H1 (cell line): Measurements from ENCODE around the gene OR13C5. TPM values are rescaled to one million over a fixed set of nuclear protein-coding genes. Genes with fewer than 3 reads are reported as not detected.

Source experiments
- CTCF ChIA-PET: fragments of 300-600 bp; sonication (Branson Sonifier 250); formaldehyde crosslinking; loops from one replicate; lab custom pipeline; 2021; ENCODE audit not compliant: partially characterized antibody; lab: Charles Lee
- POLR2A ChIA-PET: fragments of 300-600 bp; sonication (Branson Sonifier 250); formaldehyde crosslinking; loops from one replicate; lab custom pipeline; 2021; ENCODE audit warnings: inconsistent platforms; ENCODE audit not compliant: partially characterized antibody; lab: Charles Lee
- DNase-seq, 2 experiments: peaks; one replicate each; pipeline versions ENCODE4 v3.0.0 to v3.0.0-alpha.2; 2010 to 2022; ENCODE audit warnings: low spot score in 2 of 2, low read depth in 1 of 2, mixed read lengths in 1 of 2
- FAIRE-seq: peaks from 2 replicates; lab custom pipeline; 2011; peaks lifted over from hg19 to GRCh38; lab: Jason Lieb, UNC
- H2AFZ ChIP-seq: 2 replicates; pipeline ENCODE4 v1.8.1; 2012; ENCODE audit warnings: low read length, inconsistent platforms
- H2AK5ac ChIP-seq: 2 replicates; pipeline ENCODE4 v1.6.1; 2013; ENCODE audit warnings: low read depth, low read length
- H2BK120ac ChIP-seq: replicated peaks from 2 replicates; pipeline ENCODE3; 2013; ENCODE audit warnings: low read depth, low read length, inconsistent platforms
- H2BK12ac ChIP-seq: 2 replicates; pipeline ENCODE4 v1.6.1; 2013; ENCODE audit warnings: low read depth, low read length
- H2BK15ac ChIP-seq: 2 replicates; pipeline ENCODE4 v1.6.1; 2013; ENCODE audit warnings: low read length
- H2BK20ac ChIP-seq: 2 replicates; pipeline ENCODE4 v1.6.1; 2013; ENCODE audit warnings: low read length
- H2BK5ac ChIP-seq: 2 replicates; pipeline ENCODE4 v1.6.1; 2013; ENCODE audit warnings: low read depth, low read length
- H3K14ac ChIP-seq: 2 replicates; pipeline ENCODE4 v1.6.1; 2013; ENCODE audit warnings: inconsistent platforms; ENCODE audit not compliant: insufficient read length
- H3K18ac ChIP-seq: 2 replicates; pipeline ENCODE4 v1.6.1; 2013; ENCODE audit warnings: low read length; ENCODE audit errors: extremely low read depth
- H3K23ac ChIP-seq: 2 replicates; pipeline ENCODE4 v1.6.1; 2013; ENCODE audit warnings: inconsistent platforms; ENCODE audit not compliant: insufficient read length
- H3K23me2 ChIP-seq: 2 replicates; pipeline ENCODE4 v1.6.1; 2013; ENCODE audit warnings: low read depth, low read length
- H3K27ac ChIP-seq: 2 replicates; pipeline ENCODE4 v1.6.1; 2011; ENCODE audit warnings: low read depth, low read length, inconsistent platforms
- H3K27me3 ChIP-seq, 4 experiments: replicated peaks in 1 of 4; 1 replicate in 1 of 4; 2 replicates in 3 of 4; pipeline versions ENCODE4 v1.6.1 to v1.8.1; 2011 to 2013; ENCODE audit warnings: low read length in 3 of 4, mild to moderate bottlenecking in 3 of 4, inconsistent platforms in 2 of 4, mixed read lengths in 2 of 4, moderate library complexity in 1 of 4; ENCODE audit not compliant: control insufficient read depth in 3 of 4, insufficient read depth in 3 of 4; ENCODE audit errors: extremely low read depth in 1 of 4
- H3K36me3 ChIP-seq, 4 experiments: 2 replicates each; pipeline versions ENCODE4 v1.6.1 to v1.8.1; 2011 to 2013; ENCODE audit warnings: mild to moderate bottlenecking in 4 of 4, low read length in 3 of 4, moderate library complexity in 2 of 4, control low read depth in 1 of 4, inconsistent platforms in 1 of 4; ENCODE audit not compliant: insufficient read depth in 4 of 4, control insufficient read depth in 2 of 4
- H3K4ac ChIP-seq: replicated peaks from 2 replicates; pipeline ENCODE3; 2013; ENCODE audit warnings: low read length, low read depth, mixed read lengths, inconsistent platforms; ENCODE audit not compliant: insufficient read length
- H3K4me1 ChIP-seq, 4 experiments: replicated peaks in 1 of 4; 1 replicate in 1 of 4; 2 replicates in 3 of 4; pipeline versions ENCODE4 v1.6.1 to v1.8.1; 2011 to 2013; ENCODE audit warnings: low read length in 3 of 4, inconsistent platforms in 2 of 4, mixed read lengths in 1 of 4; ENCODE audit not compliant: insufficient read depth in 4 of 4, control insufficient read depth in 3 of 4
- H3K4me2 ChIP-seq, 2 experiments: 2 replicates each; pipeline versions ENCODE4 v1.6.1 to v1.8.1; 2011 to 2013; ENCODE audit warnings: low read depth in 2 of 2, low read length in 2 of 2, control low read depth in 1 of 2, inconsistent platforms in 1 of 2, mild to moderate bottlenecking in 1 of 2; ENCODE audit not compliant: insufficient read depth in 1 of 2
- H3K4me3 ChIP-seq, 4 experiments: fragments of 200-600, 300-600 bp in 1 of 4; sonication (generic), shearing (Covaris generic), sonication (Bioruptor Twin) in 1 of 4; 2 replicates each; pipeline versions ENCODE4 v1.5.1 to v1.8.1; 2011 to 2016; ENCODE audit warnings: low read length in 4 of 4, low read depth in 3 of 4, control low read depth in 2 of 4, inconsistent platforms in 2 of 4, mild to moderate bottlenecking in 2 of 4, mixed read lengths in 1 of 4, moderate library complexity in 1 of 4; ENCODE audit not compliant: insufficient read depth in 2 of 4; ENCODE audit errors: extremely low read depth in 1 of 4
- H3K56ac ChIP-seq: replicated peaks from 2 replicates; pipeline ENCODE3; 2013; ENCODE audit warnings: low read depth, mild to moderate bottlenecking, mixed read lengths, low read length, inconsistent platforms; ENCODE audit not compliant: insufficient read length
- H3K79me1 ChIP-seq: 2 replicates; pipeline ENCODE4 v1.6.1; 2013; ENCODE audit warnings: low read depth, low read length, control low read depth
- H3K79me2 ChIP-seq, 2 experiments: 2 replicates each; pipeline versions ENCODE4 v1.6.1 to v1.8.1; 2012 to 2013; ENCODE audit warnings: low read length in 2 of 2, mild to moderate bottlenecking in 2 of 2, inconsistent platforms in 1 of 2; ENCODE audit not compliant: insufficient read depth in 2 of 2, control insufficient read depth in 1 of 2
- H3K9ac ChIP-seq, 4 experiments: replicated peaks in 1 of 4; 1 replicate in 1 of 4; 2 replicates in 3 of 4; pipeline versions ENCODE4 v1.6.1 to v1.8.1; 2011 to 2013; ENCODE audit warnings: low read depth in 3 of 4, low read length in 3 of 4, control low read depth in 2 of 4, mild to moderate bottlenecking in 2 of 4, moderate library complexity in 2 of 4, inconsistent platforms in 1 of 4; ENCODE audit errors: extremely low read depth in 1 of 4
- H3K9me3 ChIP-seq, 2 experiments: 2 replicates each; pipeline versions ENCODE4 v1.6.1 to v1.8.1; 2012 to 2013; ENCODE audit warnings: mild to moderate bottlenecking in 2 of 2, moderate library complexity in 2 of 2, control low read depth in 1 of 2, inconsistent platforms in 1 of 2, low read depth in 1 of 2, low read length in 1 of 2, mixed read lengths in 1 of 2; ENCODE audit not compliant: insufficient read depth in 2 of 2
- H4K20me1 ChIP-seq, 2 experiments: replicated peaks in 1 of 2; 2 replicates each; pipeline versions ENCODE3 to v1.8.1; 2011 to 2013; ENCODE audit warnings: inconsistent platforms in 2 of 2, low read length in 2 of 2, mild to moderate bottlenecking in 1 of 2; ENCODE audit not compliant: insufficient read depth in 2 of 2, control insufficient read depth in 1 of 2
- H4K5ac ChIP-seq: 2 replicates; pipeline ENCODE4 v1.6.1; 2013; ENCODE audit warnings: low read length, low read depth, mixed read lengths, inconsistent platforms; ENCODE audit not compliant: insufficient read length
- H4K8ac ChIP-seq: 2 replicates; pipeline ENCODE4 v1.8.0; 2013; ENCODE audit warnings: mild to moderate bottlenecking, moderate library complexity, low read length, inconsistent platforms; ENCODE audit not compliant: insufficient read depth; ENCODE audit errors: extremely low read depth
- H4K91ac ChIP-seq: replicated peaks from 2 replicates; pipeline ENCODE3; 2013; ENCODE audit warnings: low read length, mixed read lengths, inconsistent platforms; ENCODE audit not compliant: insufficient read length
- E2F6 ChIP-seq: IDR thresholded peaks from 2 replicates; pipeline ENCODE4 v1.6.1; 2012; ENCODE audit warnings: inconsistent platforms
- EGR1 ChIP-seq: IDR thresholded peaks from 2 replicates; pipeline ENCODE4 v1.6.1; 2011; ENCODE audit warnings: low read depth, low read length, borderline replicate concordance
- NANOG ChIP-seq: IDR thresholded peaks from 2 replicates; pipeline ENCODE4 v1.6.1; 2011; ENCODE audit warnings: low read length, low read depth, mild to moderate bottlenecking, inconsistent platforms; ENCODE audit not compliant: insufficient read depth, poor library complexity, severe bottlenecking
- RBBP5 ChIP-seq: IDR thresholded peaks from 2 replicates; pipeline ENCODE4 v1.7.1; 2012; ENCODE audit warnings: low read depth, mild to moderate bottlenecking, inconsistent platforms, low read length, moderate library complexity, borderline replicate concordance
- SIN3A ChIP-seq, 2 experiments: IDR thresholded peaks in 1 of 2; conservative IDR thresholded peaks in 1 of 2; 2 replicates each; pipeline ENCODE4 v1.6.1; 2011 to 2012; ENCODE audit warnings: low read length in 2 of 2, improper control_type of control experiment in 1 of 2, low read depth in 1 of 2, mild to moderate bottlenecking in 1 of 2
- SP1 ChIP-seq: IDR thresholded peaks from 2 replicates; pipeline ENCODE4 v1.6.1; 2011; ENCODE audit warnings: low read depth, low read length
- TAF7 ChIP-seq: optimal IDR thresholded peaks from 2 replicates; pipeline ENCODE3; 2011; ENCODE audit warnings: low read depth, mild to moderate bottlenecking, inconsistent platforms, low read length, moderate library complexity, borderline replicate concordance
- TBP ChIP-seq: IDR thresholded peaks from 2 replicates; pipeline ENCODE4 v1.6.1; 2011; ENCODE audit warnings: low read depth, low read length, improper control_type of control experiment
- WGBS, 2 experiments: shearing (Covaris generic) in 1 of 2; methylation state at CpG; one replicate each; pipeline versions ENCODE4 v1.1.6 to v1.1.7; 2013 to 2015; ENCODE audit warnings: low lambda C conversion rate in 2 of 2, mixed read lengths in 2 of 2, inconsistent platforms in 1 of 2, low coverage in 1 of 2, missing lambda C conversion rate in 1 of 2; ENCODE audit not compliant: insufficient replicate concordance in 2 of 2, insufficient coverage in 1 of 2, insufficient read length in 1 of 2; ENCODE audit errors: extremely low coverage in 1 of 2, missing lambda C conversion rate in 1 of 2; 5-methylcytosine and 5-hydroxymethylcytosine counted together
- polyA plus RNA-seq, 7 experiments: library from polyadenylated mRNA; depleted of rRNA in 3 of 7; stranded (reverse) in 5 of 7; unstranded in 2 of 7; fragments of >200 nt in 5 of 7; fragments of 200-250 nt in 2 of 7; gene quantifications; 1 replicate in 5 of 7; 2 replicates in 1 of 7; 4 replicates in 1 of 7; pipeline versions ENCODE4 v1.2.1 to v1.2.3, GENCODE V29; 2011 to 2013; ENCODE audit warnings: missing spikeins in 2 of 7, mixed read lengths in 2 of 7
- total RNA-seq: library from RNA; stranded (reverse); fragmentation: NEBNext Ultra II Directional; extraction: Animal tissue kit (Norgen Biotek cat#: 25700); gene quantifications from 2 replicates; pipeline ENCODE4 v1.2.1, GENCODE V29; 2021

OR13C5 gene
- total and polyA plus RNA-seq, 2 of the 8 experiments (the other 6 are each of a cell fraction or from before 2014, with no cell fraction given) = not detected

GRCh38 chr9:104568868-104569267 lies 30.3 kb downstream of the OR13C5 start, which contains the start of gene OR13C8:
TSS of gene OR13C8 (plus strand) at chr9:104569168. CDS start at chr9:104569168, 0 bp downstream.
- 95% methylated on average over 4 of the region's 4 CpGs; no CpG with 5 or more reads in 1 of the 2 experiments for WGBS, 2 experiments
- POLR2A ChIA-PET = no interaction called here
- FAIRE-seq = no peak
- no peaks in the 10 kb centered on the region for H3K4me1 ChIP-seq
- no peak within 1 kb of the TSS for H3K27ac ChIP-seq
- H3K79me1 ChIP-seq = no peaks in the 10 kb centered on the region
- no peak within 1 kb of the TSS for H4K91ac ChIP-seq
- H3K23ac ChIP-seq = no peak within 1 kb of the TSS
- TF ChIP-seq SP1 = no peak
- no peak for TF ChIP-seq E2F6
- TF ChIP-seq NANOG = no peak
- no peak for TF ChIP-seq TBP
- TF ChIP-seq TAF7 = no peak
- TF ChIP-seq SIN3A (conservative IDR thresholded peaks at IDR 0.05 in 1 of 2, IDR thresholded peaks at IDR 0.05 in 1 of 2; ENCODE audit: low read depth in 1 of 2, low read length in 2 of 2) = no peak
- no peak for TF ChIP-seq RBBP5
- TF ChIP-seq EGR1 = no peak
- TF ChIP-seq, all 59 proteins: peak for 0
- Histone ChIP-seq H3K4ac (no peak within 1 kb of the TSS), H2BK12ac (no peak within 1 kb of the TSS), H3K36me3 (no peaks in the 10 kb centered on the region), H4K5ac (no peak within 1 kb of the TSS), H3K9me3 (no peaks in the 10 kb centered on the region), H2AFZ (no peak within 1 kb of the TSS), H2BK20ac (no peak within 1 kb of the TSS), H3K23me2 (no peaks in the 10 kb centered on the region), H3K79me2 (no peaks in the 10 kb centered on the region), H3K56ac (no peak within 1 kb of the TSS), H2AK5ac (no peak within 1 kb of the TSS), H3K18ac (no peak within 1 kb of the TSS), H4K20me1 (no peaks in the 10 kb centered on the region), H2BK5ac (no peak within 1 kb of the TSS), H4K8ac (no peak within 1 kb of the TSS), H2BK15ac (no peak within 1 kb of the TSS), H3K4me3 (no peak within 1 kb of the TSS), H3K14ac (no peak within 1 kb of the TSS), H3K27me3 (no peaks in the 10 kb centered on the region), H2BK120ac (no peak within 1 kb of the TSS), H3K9ac (no peak within 1 kb of the TSS), H3K4me2 (no peak within 1 kb of the TSS)
- CTCF ChIA-PET = no interaction called here
- DNase-seq = no peak
